LNCAP (cell line): ENCODE results near the gene SSPN.

Experiments
- CTCF ChIP-seq: fragments of 450-650 bp; IDR thresholded peaks from 2 replicates; pipeline ENCODE4 v1.5.1; 2017; ENCODE audit warnings: mild to moderate bottlenecking

The SSPN gene

GRCh38 chr12:26283617-26284016 lies 88.2 kb downstream of the SSPN start:
- TF ChIP-seq CTCF: no peak

- no peak for TF ChIP-seq CTCF
Observed at GRCh38 chr12:26285401-26285800, 90.0 kb downstream of the SSPN start.

GRCh38 chr12:26286186-26286585 lies 90.8 kb downstream of the SSPN start:
- TF ChIP-seq CTCF: no peak

GRCh38 chr12:26287671-26288381 lies 92.5 kb downstream of the SSPN start:
- no peak for TF ChIP-seq CTCF

- TF ChIP-seq CTCF: no peak
Observed at GRCh38 chr12:26290565-26290964, 95.2 kb downstream of the SSPN start.

GRCh38 chr12:26292596-26292995 lies 97.2 kb downstream of the SSPN start:
- no peak for TF ChIP-seq CTCF

- no peak for TF ChIP-seq CTCF
Observed at GRCh38 chr12:26293612-26294011, 98.2 kb downstream of the SSPN start.

- no peak for TF ChIP-seq CTCF
Observed at GRCh38 chr12:26295001-26295400, 99.6 kb downstream of the SSPN start.
